GM12864 (cell line): ENCODE measurements around the gene STK10.

ENCODE experiments used
- DNase-seq: peaks from one replicate; pipeline ENCODE4 v3.0.0-alpha.2; 2011; ENCODE audit warnings: low read depth
- H3K4me3 ChIP-seq: 2 replicates; pipeline ENCODE4 v1.5.1; 2011; ENCODE audit warnings: mild to moderate bottlenecking, low read depth, low read length, control low read depth
- CTCF ChIP-seq: IDR thresholded peaks from 2 replicates; pipeline ENCODE4 v1.5.1; 2011; ENCODE audit warnings: low read depth, mild to moderate bottlenecking, moderate library complexity, low read length, control low read depth, inconsistent platforms; ENCODE audit errors: missing control alignments

STK10 gene

GRCh38 chr5:172110921-172111851, 76.8 kb downstream of the STK10 start:
- peak; percentile 86 for DNase-seq
- H3K4me3 ChIP-seq: peak overlapping the region; percentile 3; the same call in 1 of the 2 replicates
- TF ChIP-seq CTCF: no peak

- DNase-seq: no peak
- no peak for TF ChIP-seq CTCF
- H3K4me3 ChIP-seq: no peak overlapping the region
These were observed 77.7 kb downstream of the STK10 start for GRCh38 chr5:172110260-172110815.

GRCh38 chr5:172109749-172110148, 78.3 kb downstream of the STK10 start:
- DNase-seq: no peak
- no peak overlapping the region for H3K4me3 ChIP-seq
- no peak for TF ChIP-seq CTCF

- no peak for DNase-seq
- H3K4me3 ChIP-seq: no peak overlapping the region
- no peak for TF ChIP-seq CTCF
These were observed 80.5 kb downstream of the STK10 start for GRCh38 chr5:172107571-172107970.

- H3K4me3 ChIP-seq: no peak overlapping the region
- DNase-seq: no peak
- TF ChIP-seq CTCF: peak; percentile 93
These were observed 81.3 kb downstream of the STK10 start for GRCh38 chr5:172106511-172107356.

- no peak for DNase-seq
- no peak overlapping the region for H3K4me3 ChIP-seq
- no peak for TF ChIP-seq CTCF
These were observed 82.2 kb downstream of the STK10 start for GRCh38 chr5:172105811-172106210.
